Right lobe of liver (tissue), 4 donors: ENCODE results near the gene RBM19.

ENCODE experiments used
- POLR2A ChIP-seq: fragments of 450-650 bp; IDR thresholded peaks from one replicate; pipeline ENCODE4 v1.6.1; 2017; ENCODE audit warnings: antibody characterized with exemption, mild to moderate bottlenecking
- TF ChIP-seq, protein P1 (sequence below), 4 donors: fragments of 200-600 bp in 3 of 4; fragments of 450-650 bp in 1 of 4; IDR thresholded peaks; one replicate each; pipeline versions ENCODE4 v1.5.1 to v1.8.0; 2016 to 2022; ENCODE audit warnings: antibody characterized with exemption in 4 of 4, mild to moderate bottlenecking in 2 of 4
- donor health status: DM: no; HTN: no; CAD: no.
- donor health status: DM: no; HTN: no; CAD: no.
- donor health status: DM: no; HTN: yes; CAD: no.

DNA sequence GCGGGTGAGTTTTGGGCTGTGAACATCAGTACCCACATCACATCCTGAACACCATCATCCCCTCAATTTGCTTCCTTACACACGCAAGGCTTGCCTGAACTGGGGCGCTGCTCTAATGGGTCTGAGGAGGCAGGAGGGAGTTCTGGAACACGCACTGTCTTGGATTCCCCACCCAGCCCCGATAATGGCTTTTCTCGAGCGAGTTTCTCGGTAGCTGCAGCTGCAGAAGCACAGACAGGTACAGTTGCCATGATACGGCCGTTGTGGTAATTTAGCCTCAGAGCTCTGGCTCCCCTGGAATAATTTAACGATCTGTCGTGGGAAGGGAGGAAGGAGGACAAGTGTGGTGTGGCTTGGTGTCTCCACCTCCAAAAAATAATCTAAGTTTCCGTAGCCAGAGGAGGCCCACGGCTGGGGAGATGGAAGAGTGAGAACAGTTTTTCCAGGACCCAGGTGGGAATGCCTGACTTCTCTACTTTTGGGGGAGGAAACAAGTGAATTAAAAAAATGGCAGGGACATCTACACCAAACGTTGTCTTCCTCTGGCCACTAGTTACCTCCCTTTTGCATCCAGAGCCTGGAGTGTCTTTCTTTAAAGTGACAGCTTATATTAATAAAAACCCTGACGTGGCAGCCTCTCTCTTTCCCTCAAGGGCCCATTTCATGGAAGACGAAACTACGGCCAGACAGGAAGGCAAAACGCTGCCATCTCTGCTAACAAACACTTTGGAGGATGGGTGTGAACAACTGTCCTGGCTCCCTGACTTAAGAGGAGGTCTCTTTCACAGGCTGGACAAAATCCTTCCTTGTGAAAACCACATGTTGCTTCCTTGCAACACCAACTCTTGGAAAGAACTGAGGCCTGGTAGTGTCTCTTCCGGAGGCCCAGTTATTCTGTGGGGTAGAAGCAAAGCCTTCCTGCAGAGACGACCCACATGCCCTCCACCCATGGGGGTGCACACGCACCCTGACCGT, 84.8 kb downstream of the RBM19 start:
- TF ChIP-seq, protein P1, sequence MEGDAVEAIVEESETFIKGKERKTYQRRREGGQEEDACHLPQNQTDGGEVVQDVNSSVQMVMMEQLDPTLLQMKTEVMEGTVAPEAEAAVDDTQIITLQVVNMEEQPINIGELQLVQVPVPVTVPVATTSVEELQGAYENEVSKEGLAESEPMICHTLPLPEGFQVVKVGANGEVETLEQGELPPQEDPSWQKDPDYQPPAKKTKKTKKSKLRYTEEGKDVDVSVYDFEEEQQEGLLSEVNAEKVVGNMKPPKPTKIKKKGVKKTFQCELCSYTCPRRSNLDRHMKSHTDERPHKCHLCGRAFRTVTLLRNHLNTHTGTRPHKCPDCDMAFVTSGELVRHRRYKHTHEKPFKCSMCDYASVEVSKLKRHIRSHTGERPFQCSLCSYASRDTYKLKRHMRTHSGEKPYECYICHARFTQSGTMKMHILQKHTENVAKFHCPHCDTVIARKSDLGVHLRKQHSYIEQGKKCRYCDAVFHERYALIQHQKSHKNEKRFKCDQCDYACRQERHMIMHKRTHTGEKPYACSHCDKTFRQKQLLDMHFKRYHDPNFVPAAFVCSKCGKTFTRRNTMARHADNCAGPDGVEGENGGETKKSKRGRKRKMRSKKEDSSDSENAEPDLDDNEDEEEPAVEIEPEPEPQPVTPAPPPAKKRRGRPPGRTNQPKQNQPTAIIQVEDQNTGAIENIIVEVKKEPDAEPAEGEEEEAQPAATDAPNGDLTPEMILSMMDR (IDR thresholded peaks at IDR 0.05) = no peak
- TF ChIP-seq POLR2A = no peak
